ENCODE data around the gene UROD.
"Not testable (repeated sequence)": the region's sequence is repeated elsewhere in the genome, so short reads cannot be mapped to it uniquely, and the experiment has no call there.

The UROD gene

DNA sequence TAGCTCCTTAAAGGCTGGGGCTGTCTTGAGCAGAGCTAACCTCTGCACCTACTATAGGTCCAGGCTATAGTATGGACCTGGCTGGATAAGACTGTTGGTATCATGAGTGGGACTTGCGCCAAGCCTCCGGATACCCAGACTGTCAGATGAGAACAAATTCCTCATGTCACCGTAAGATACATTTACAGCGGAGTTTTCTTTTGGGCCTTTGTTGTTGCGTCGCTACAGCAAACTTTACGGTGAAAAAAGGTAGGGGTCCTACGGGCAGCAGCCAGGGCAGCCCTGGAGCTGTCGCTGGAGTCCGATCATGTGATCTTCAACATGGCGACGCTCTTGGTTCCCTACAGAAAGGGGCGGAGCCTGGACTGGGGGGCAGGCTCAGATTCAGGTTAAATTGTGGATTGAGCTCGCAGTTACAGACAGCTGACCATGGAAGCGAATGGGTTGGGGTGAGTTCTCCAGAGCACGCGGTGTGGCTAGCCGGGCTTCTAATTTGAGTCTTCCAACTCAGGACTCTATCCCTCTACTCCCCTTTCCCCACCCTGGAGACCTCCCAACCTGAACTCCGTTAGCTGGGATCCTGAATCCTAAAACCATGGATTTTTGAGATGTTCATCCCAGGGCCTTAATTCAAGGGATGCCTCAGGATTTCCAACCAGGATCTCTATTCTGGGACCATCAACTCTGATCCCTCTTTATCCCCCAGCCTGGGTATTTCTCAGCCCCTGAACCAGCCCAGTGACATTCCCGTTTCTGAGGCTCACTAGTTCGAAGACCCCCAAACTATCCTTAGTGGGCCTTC is at the start of gene UROD:
Gene UROD, plus strand, starts transcription at position 418 of the 802 bp plus-strand sequence. Its CDS starts 12 bp downstream, at position 430.
- DNase-seq = peak; percentile 96

GRCh38 chr1:44962729-44963128 is 49.3 kb upstream of the UROD start:
- DNase-seq = no peak

GRCh38 chr1:44964396-44964795 is 47.7 kb upstream of the UROD start:
- DNase-seq = no peak

- DNase-seq = no peak
These were observed 41.7 kb upstream of the UROD start for GRCh38 chr1:44970317-44970716.

GRCh38 chr1:44973645-44974044 is 38.4 kb upstream of the UROD start:
- no peak for DNase-seq

GRCh38 chr1:44976252-44976651 is 35.8 kb upstream of the UROD start:
- DNase-seq = no peak

- DNase-seq = not testable (repeated sequence)
These were observed 34.7 kb upstream of the UROD start for GRCh38 chr1:44977372-44977771.

- DNase-seq = no peak
These were observed 26.2 kb upstream of the UROD start for GRCh38 chr1:44985747-44986359.

GRCh38 chr1:44988531-44989156 is 23.4 kb upstream of the UROD start:
- no peak for DNase-seq

DNA sequence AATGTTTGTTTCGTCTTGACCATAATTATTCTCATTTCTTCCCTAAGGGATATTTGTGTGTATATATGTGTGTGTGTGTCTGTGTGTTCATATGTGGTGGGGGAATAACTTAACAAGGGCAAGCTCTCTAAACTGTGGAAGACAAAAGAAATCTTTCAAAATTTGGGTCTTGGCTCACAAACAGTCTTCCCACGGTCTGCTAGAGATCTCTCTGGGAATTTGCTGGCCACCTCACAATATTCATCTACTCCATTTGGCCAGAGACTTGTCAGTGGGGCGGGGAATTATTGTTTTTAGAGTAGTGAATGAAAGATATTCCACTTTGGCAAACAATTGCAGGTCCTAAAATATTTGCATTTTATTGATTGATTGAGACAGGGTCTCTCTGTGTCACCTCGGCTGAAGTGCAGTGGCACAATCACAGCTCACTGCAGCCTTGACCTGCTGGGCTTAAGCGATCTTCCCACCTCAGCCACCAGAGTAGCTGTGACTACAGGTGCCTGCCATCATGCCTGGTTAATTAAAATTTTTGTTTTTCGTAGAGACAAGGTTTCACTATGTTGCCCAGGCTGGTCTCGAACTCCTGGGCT is 17.6 kb upstream of the UROD start:
- no peak for DNase-seq

- DNase-seq = no peak
These were observed 16.4 kb upstream of the UROD start for GRCh38 chr1:44995467-44996238.

DNA sequence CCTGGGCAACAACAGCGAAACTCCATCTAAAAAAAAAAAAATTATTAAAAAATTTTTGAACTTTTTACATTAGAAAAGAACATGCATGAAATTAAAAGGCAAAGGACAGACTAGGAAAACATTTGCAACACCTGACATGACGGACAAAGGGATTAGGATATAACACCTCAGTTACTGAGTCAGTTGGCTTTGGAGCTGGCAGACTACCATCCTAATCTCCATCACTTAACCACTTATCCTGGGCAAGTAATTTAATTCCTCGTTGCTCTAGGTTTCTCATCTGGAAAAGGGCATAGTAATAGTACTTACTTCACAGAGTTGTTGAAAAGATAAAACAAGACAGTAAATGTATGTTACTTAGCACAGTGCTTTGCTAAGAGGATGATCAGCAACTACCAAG is 12.8 kb upstream of the UROD start:
- DNase-seq = no peak

GRCh38 chr1:45001011-45001481 is 11.0 kb upstream of the UROD start:
- peak; percentile 27 for DNase-seq

DNA sequence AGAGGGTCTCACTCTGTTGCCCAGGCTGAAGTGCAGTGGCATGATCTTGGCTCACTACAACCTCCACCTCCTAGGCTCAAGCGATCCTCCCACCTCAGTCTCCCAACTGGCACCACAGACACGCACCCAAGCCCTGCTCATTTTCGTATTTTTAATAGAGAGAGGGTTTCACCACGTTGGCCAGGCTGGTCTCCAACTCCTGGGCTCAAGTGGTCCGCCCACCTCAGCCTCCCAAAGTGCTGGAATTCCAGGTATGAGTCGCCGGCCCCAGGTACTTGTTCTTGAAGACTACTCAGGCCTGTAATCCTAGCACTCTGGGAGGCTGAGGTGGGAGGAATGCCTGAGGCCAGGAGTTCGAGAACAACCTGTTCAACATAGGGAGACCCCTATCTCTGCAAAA is 10.5 kb upstream of the UROD start:
- not testable (repeated sequence) for DNase-seq

DNA sequence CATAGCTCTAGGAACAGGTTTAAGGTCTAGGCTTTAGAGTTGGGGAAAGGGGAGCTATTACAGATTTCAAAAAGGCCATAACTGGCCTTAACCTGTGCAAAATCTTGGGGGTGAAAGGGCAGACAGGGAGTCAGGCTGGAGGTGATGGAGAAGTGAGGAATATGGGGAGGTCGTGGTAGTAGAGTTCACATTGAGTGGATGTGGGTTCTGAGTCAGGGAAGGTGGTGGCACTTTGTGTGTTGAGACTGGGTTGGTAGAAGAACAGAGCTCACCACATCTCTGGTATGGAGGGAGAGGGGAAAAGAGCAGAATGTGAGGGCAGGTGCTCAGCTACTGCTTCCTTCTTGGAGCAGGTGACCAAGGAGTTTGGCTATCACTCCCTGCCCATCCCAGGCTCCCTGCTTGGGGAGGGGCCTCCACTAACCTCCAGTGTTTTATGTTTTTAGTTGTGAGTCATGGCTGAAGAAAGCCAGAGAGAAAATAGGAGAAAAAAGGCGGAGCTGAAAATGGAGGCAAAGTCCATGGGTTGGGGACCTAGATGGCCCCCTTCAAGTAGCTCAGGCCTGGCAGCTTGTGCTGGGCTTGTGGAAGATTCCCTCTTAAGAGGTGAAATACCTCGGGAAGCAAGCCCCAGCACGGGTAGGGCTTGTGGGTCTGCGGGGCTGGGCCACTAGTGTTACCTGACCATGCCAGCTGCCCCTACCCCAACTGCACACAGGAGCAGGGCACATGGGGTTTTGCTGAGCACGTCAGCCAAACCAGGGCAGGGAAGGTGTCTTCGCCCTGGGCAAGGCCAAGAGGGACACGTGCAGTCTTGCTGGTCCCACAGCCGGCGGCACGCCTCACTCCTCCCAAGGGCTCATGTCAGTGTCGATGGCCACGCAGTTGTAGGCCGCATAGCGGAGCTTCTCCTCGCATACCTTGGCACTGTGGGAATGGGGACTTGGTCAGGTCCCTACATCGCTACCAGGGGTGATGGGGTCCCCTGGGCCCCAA is 9.1 kb upstream of the UROD start:
- DNase-seq = peak; percentile 59

DNA sequence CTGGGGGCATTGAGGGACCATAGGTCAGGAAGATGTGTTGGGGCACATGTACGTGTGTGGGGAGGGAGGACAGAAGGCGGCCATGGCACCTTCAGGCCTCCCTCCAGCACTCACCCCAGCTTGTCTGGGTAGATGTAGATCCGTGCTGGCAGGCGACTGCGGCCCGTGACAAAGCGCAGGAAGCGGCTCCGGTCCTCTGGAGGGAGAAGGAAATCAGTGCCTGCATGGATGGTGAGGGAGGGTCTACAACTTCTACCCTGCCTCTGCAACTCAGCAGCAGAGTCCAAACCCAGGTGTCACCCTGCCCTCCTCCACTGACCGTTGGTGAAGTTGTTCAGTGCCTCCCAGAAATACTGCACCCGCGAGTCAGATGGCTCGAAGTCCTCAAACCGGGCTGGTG is 8.3 kb upstream of the UROD start:
- peak; percentile 58 for DNase-seq

DNA sequence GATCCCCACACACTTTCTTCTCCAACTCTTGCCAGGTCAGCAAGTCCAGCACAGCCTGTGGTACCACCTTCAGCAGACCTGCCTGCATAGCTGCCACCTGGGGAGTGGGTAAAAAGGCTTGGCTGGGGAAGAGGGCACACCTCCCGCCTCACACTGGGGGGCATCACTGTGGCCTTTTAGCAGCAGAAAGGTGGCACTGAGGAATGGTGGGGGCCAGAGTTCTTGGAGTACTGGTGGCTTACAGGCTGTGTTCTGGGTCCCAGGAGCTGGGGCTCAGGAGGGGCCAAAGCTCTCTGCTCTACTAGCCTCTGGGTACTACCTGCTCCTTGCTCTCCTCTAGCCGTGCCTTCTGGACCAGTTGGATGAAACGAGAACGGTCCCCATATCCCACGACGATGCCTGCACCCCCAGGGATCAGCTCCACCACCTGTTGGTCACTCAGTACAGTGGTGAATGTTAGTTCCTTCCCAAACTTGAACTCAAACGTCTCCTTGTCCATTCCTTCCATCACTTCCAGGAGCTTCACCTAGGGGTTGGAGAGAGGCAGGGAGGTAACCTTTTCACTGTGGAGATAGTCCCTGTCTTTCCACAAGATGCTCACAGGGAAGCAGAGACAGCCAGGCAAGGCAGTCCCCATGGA is 7.7 kb upstream of the UROD start:
- DNase-seq = peak; percentile 22

DNA sequence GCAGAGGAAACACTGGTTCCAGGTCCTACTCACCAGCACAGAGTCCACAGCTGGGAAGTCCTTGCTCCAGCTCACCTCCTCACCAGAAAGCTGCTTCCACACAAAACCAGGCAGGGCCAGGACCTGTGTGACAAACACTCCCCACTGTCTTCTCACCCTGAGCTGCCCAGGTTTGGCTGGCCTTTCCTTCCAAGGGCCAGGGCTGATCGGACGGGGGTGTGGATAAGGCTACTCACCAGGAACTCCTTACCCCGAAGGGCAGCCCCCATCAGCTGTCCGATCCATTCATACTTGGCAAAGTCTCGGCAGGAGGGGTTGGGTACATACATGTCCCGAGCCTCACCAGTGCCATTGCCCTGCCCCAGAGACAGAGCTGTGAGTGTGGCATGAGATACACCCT is 6.3 kb upstream of the UROD start:
- DNase-seq = peak; percentile 51

DNA sequence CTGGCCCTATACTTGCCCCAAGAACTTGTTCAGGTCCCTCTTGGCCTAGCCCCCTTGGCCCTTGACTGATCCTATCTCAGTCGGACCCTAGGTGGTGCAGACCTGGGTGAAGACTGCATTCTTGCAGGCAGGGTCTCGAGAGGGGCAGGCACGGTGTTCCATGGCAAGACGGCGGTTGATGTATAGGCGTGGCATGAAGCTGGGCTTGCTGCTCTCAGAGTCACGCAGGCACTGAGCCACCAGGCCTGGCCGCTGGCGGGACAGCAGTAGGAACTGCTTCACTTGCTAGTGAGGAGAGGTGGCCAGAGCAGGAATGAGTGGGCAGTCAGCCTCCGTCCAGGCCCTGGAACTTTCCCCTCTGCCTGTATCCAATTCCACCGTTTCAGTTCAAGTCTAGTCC is 4.7 kb upstream of the UROD start:
- DNase-seq = peak; percentile 38

- DNase-seq = peak; percentile 51
These were observed 4.0 kb upstream of the UROD start for GRCh38 chr1:45008076-45008475.

DNA sequence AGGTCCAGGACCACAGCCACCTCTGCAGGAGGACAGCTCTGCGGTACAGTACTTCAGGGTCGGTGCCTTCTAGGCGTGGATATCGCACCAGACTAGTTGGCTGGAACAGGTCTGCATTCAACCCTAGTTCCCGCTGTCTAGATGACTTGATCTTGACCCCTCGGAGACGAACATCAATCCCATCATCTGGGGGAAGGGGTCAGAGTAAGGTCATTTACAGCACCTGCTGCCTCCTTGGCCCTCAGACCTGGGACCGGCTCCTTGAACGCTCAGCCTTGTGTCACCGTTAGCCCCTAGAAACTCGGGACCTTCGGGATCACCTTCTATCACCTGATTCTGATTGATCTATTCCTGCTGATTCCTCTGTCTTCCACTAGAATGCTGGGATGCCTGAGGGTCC is 3.5 kb upstream of the UROD start:
- DNase-seq = peak; percentile 31

Data from activated effector memory CD4-positive, alpha-beta T cell treated with anti-CD3 and anti-CD28 coated beads, Interleukin-2, amount 50 U/mL, for 16 hours (primary cell).